Mesenchymal stem cell (in vitro differentiated cells and primary cell): ENCODE measurements around the gene CAPN3.

Experiments
- DNase-seq: peaks from one replicate; pipeline ENCODE4 v3.0.0-alpha.2; 2013
- H2AFZ ChIP-seq: one replicate; pipeline ENCODE4 v1.6.1; 2013; ENCODE audit warnings: low read depth, mild to moderate bottlenecking, control low read depth, inconsistent platforms, low read length, moderate library complexity
- H2AK5ac ChIP-seq: 2 replicates; pipeline ENCODE4 v1.6.1; 2013; ENCODE audit warnings: low read length, moderate library complexity, mild to moderate bottlenecking, inconsistent platforms; ENCODE audit not compliant: severe bottlenecking
- H2BK120ac ChIP-seq: one replicate; pipeline ENCODE4 v1.6.1; 2013; ENCODE audit warnings: low read depth, mild to moderate bottlenecking, inconsistent platforms, low read length, moderate library complexity
- H2BK12ac ChIP-seq, 2 experiments: one replicate each; pipeline ENCODE4 v1.6.1; 2013; ENCODE audit warnings: inconsistent platforms in 2 of 2, low read length in 2 of 2, mild to moderate bottlenecking in 2 of 2, moderate library complexity in 2 of 2, control low read depth in 1 of 2
- H2BK15ac ChIP-seq: one replicate; pipeline ENCODE4 v1.6.1; 2013; ENCODE audit warnings: mild to moderate bottlenecking, low read depth, inconsistent platforms; ENCODE audit not compliant: poor library complexity, severe bottlenecking
- H2BK5ac ChIP-seq: 2 replicates; pipeline ENCODE4 v1.6.1; 2013; ENCODE audit warnings: low read depth, mild to moderate bottlenecking, low read length, control low read depth, inconsistent platforms; ENCODE audit not compliant: poor library complexity, severe bottlenecking
- H3K14ac ChIP-seq, 2 experiments: one replicate each; pipeline ENCODE4 v1.6.1; 2013; ENCODE audit warnings: inconsistent platforms in 2 of 2, low read length in 2 of 2, control low read depth in 1 of 2, mild to moderate bottlenecking in 1 of 2, moderate library complexity in 1 of 2
- H3K18ac ChIP-seq, 2 experiments: one replicate each; pipeline ENCODE4 v1.6.1; 2013; ENCODE audit warnings: inconsistent platforms in 2 of 2, low read length in 2 of 2, control low read depth in 1 of 2, low read depth in 1 of 2, mild to moderate bottlenecking in 1 of 2
- H3K23ac ChIP-seq, 2 experiments: one replicate each; pipeline ENCODE4 v1.6.1; 2013; ENCODE audit warnings: inconsistent platforms in 2 of 2, low read length in 2 of 2, mild to moderate bottlenecking in 2 of 2, moderate library complexity in 2 of 2, control low read depth in 1 of 2
- H3K27ac ChIP-seq: 2 replicates; pipeline ENCODE4 v1.5.1; 2013; ENCODE audit warnings: mild to moderate bottlenecking, moderate library complexity, low read length, control low read depth, inconsistent platforms; ENCODE audit not compliant: poor library complexity, severe bottlenecking
- H3K27me3 ChIP-seq, 2 experiments: 2 replicates each; pipeline versions ENCODE4 v1.6.1 to v1.7.0; 2013; ENCODE audit warnings: low read length in 2 of 2, mild to moderate bottlenecking in 2 of 2, moderate library complexity in 2 of 2, control low read depth in 1 of 2, inconsistent platforms in 1 of 2; ENCODE audit not compliant: control insufficient read depth in 1 of 2, insufficient read depth in 1 of 2
- H3K36me3 ChIP-seq, 2 experiments: 2 replicates each; pipeline versions ENCODE4 v1.6.1 to v1.7.0; 2013; ENCODE audit warnings: low read length in 2 of 2, control low read depth in 1 of 2, inconsistent platforms in 1 of 2, low read depth in 1 of 2, mild to moderate bottlenecking in 1 of 2; ENCODE audit not compliant: insufficient read depth in 2 of 2, control insufficient read depth in 1 of 2
- H3K4ac ChIP-seq, 2 experiments: one replicate each; pipeline ENCODE4 v1.6.1; 2013; ENCODE audit warnings: inconsistent platforms in 2 of 2, low read length in 2 of 2, mild to moderate bottlenecking in 2 of 2, moderate library complexity in 2 of 2, control low read depth in 1 of 2, low read depth in 1 of 2
- H3K4me1 ChIP-seq: 2 replicates; pipeline ENCODE4 v1.6.1; 2013; ENCODE audit warnings: low read depth, low read length, control low read depth; ENCODE audit not compliant: control insufficient read depth, insufficient read depth
- H3K4me2 ChIP-seq: 2 replicates; pipeline ENCODE4 v1.6.1; 2013; ENCODE audit warnings: low read length, mild to moderate bottlenecking, inconsistent platforms; ENCODE audit not compliant: poor library complexity, severe bottlenecking
- H3K4me3 ChIP-seq, 2 experiments: 2 replicates each; pipeline versions ENCODE4 v1.5.1 to v1.7.0; 2013; ENCODE audit warnings: low read length in 2 of 2, mild to moderate bottlenecking in 2 of 2, control low read depth in 1 of 2, low read depth in 1 of 2; ENCODE audit not compliant: insufficient read depth in 1 of 2
- H3K79me1 ChIP-seq: replicated peaks from 2 replicates; pipeline ENCODE4 v1.6.1; 2013; ENCODE audit warnings: mild to moderate bottlenecking, control low read depth, low read length, inconsistent platforms; ENCODE audit not compliant: poor library complexity, severe bottlenecking
- H3K9ac ChIP-seq: 2 replicates; pipeline ENCODE4 v1.7.0; 2013; ENCODE audit warnings: mild to moderate bottlenecking, low read length, moderate library complexity
- H3K9me3 ChIP-seq: 2 replicates; pipeline ENCODE4 v1.7.0; 2013; ENCODE audit warnings: mild to moderate bottlenecking, low read length; ENCODE audit not compliant: control insufficient read depth
- H4K8ac ChIP-seq: one replicate; pipeline ENCODE4 v1.6.1; 2013; ENCODE audit warnings: inconsistent platforms, mild to moderate bottlenecking, low read length, moderate library complexity
- H4K91ac ChIP-seq: one replicate; pipeline ENCODE4 v1.6.1; 2013; ENCODE audit warnings: mild to moderate bottlenecking, low read length, inconsistent platforms
- WGBS: methylation state at CpG from one replicate; pipeline ENCODE4 v1.1.7; 2013; ENCODE audit warnings: mixed read lengths; 5-methylcytosine and 5-hydroxymethylcytosine counted together

The CAPN3 gene

DNA sequence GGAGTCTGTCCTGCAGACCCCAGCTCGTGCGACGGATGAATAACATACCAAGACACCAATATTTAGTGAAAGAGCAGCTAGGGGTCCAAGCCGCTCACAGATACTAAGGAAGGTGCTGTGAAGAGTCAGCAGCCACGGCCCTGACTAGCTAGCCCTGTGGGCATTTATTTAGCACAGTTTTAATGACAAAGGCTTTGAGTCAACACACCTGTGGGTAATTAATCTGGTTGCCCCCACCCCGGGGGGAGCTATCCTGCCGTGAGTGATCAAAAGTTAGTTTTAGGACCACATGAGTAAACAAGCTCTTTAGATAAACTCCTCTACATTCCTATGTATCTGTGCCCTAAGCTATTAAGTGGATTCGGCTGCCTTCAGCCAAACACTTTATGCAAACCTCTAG is 18.7 kb downstream of the CAPN3 start:
- Histone ChIP-seq H2BK5ac (no peak overlapping the region), H2AFZ (no peak overlapping the region), H4K91ac (no peak overlapping the region), H3K14ac (no peak overlapping the region), H3K4me3 (no peak overlapping the region), H3K9me3 (no peaks in the 10 kb centered on the region), H4K8ac (no peak overlapping the region), H2BK120ac (no peak overlapping the region), H3K27ac (no peak overlapping the region), H3K27me3 (no peaks in the 10 kb centered on the region), H2BK15ac (no peak overlapping the region), H3K4me2 (no peak overlapping the region), H3K4ac (no peak overlapping the region), H3K79me1 (no peaks in the 10 kb centered on the region), H3K4me1 (no peaks in the 10 kb centered on the region), H2BK12ac (no peak overlapping the region), H3K23ac (no peak overlapping the region), H2AK5ac (no peak overlapping the region), H3K9ac (no peak overlapping the region), H3K18ac (no peak overlapping the region), H3K36me3 (no peaks in the 10 kb centered on the region)
- WGBS: 91% methylated on average over 8 of the region's 8 CpGs
- no peak for DNase-seq

DNA sequence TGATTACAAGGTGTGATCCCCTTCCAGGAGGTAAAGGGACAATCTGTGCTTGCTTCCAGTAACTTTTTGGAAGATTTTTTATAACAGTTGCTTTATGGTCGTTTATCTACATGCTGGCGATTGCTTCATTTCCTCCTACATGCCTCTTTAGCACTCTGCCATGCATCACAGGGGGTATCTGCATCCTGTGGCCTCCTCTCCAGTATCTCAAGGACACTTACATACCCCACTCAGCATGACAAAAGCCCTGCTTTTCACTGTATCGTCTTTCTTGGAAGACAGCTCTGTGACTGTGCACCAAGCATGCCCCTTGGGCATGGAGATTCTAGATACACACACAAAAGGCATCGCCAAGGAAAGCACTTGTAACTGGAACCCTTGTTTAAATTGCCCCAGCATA is 25.3 kb downstream of the CAPN3 start:
- Histone ChIP-seq H3K4me3 (no peak overlapping the region), H2AFZ (no peak overlapping the region), H3K9ac (no peak overlapping the region), H3K9me3 (no peaks in the 10 kb centered on the region), H4K8ac (no peak overlapping the region), H2BK15ac (no peak overlapping the region), H4K91ac (no peak overlapping the region), H3K79me1 (no peaks in the 10 kb centered on the region), H2BK120ac (no peak overlapping the region), H3K27ac (no peak overlapping the region), H2BK5ac (no peak overlapping the region), H3K18ac (no peak overlapping the region), H3K4me1 (no peaks in the 10 kb centered on the region), H3K27me3 (no peaks in the 10 kb centered on the region), H2BK12ac (no peak overlapping the region), H3K4ac (peak overlapping the region in 1 of 2 experiments; percentile 63), H3K4me2 (no peak overlapping the region), H3K36me3 (peaks cover 0 to 29% of the 10 kb centered on the region in 2 experiments), H3K23ac (peak overlapping the region in 1 of 2 experiments; percentile 9), H3K14ac (no peak overlapping the region), H2AK5ac (no peak overlapping the region)
- WGBS: 41% methylated on average over 4 of the region's 4 CpGs
- no peak for DNase-seq

- Histone ChIP-seq H3K4me1 (no peaks in the 10 kb centered on the region), H3K79me1 (no peaks in the 10 kb centered on the region), H3K4me3 (no peak overlapping the region), H2BK5ac (no peak overlapping the region), H3K36me3 (peaks cover 0 to 29% of the 10 kb centered on the region in 2 experiments), H2BK120ac (no peak overlapping the region), H3K9ac (no peak overlapping the region), H4K91ac (no peak overlapping the region), H3K27ac (no peak overlapping the region), H2BK15ac (no peak overlapping the region), H3K27me3 (peaks cover 0 to 3% of the 10 kb centered on the region in 2 experiments), H3K23ac (no peak overlapping the region), H3K4me2 (no peak overlapping the region), H3K9me3 (no peaks in the 10 kb centered on the region), H2BK12ac (peak overlapping the region; percentile 44 to 84), H3K18ac (peak overlapping the region; percentile 75 to 90), H3K14ac (no peak overlapping the region), H4K8ac (peak overlapping the region; percentile 93), H3K4ac (peak overlapping the region; percentile 29 to 81), H2AFZ (peak overlapping the region; percentile 49), H2AK5ac (no peak overlapping the region)
- WGBS: 32% methylated on average over 5 of the region's 5 CpGs
- DNase-seq: peak; percentile 58
These were observed 26.1 kb downstream of the CAPN3 start for GRCh38 chr15:42385206-42385979.

DNA sequence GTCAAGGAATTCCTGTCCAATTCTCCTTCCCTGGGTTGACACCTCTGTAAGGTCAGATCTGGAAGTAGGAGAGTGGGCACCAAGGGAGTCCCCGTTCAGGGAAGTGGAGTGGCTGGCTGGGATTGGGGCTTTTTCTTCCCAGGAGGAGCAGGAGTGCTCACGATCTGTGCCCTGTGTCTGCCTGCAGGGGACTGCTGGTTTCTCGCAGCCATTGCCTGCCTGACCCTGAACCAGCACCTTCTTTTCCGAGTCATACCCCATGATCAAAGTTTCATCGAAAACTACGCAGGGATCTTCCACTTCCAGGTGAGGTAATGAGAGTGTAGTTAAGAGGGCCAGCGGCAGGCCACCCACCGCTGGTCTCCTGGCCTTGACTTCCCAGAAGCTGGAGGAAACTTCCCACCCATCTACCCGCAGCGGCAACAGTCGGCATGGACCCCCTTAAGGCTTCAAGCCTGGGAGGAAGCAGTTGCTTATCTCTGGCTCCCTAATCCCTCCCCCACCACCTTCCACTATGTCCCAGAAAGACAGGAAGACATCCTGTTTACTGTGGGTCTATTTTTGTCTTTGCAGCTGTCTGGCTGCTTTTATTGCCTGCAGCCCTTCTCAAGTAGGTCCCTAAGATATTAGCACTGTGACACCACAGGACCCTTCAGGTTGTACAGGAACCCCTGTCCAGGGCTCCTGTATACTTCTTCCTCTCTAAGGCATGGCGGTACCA is 26.8 kb downstream of the CAPN3 start:
- Histone ChIP-seq H3K27me3 (peaks cover 0 to 3% of the 10 kb centered on the region in 2 experiments), H3K23ac (peak overlapping the region in 1 of 2 experiments; percentile 14), H2AK5ac (no peak overlapping the region), H2BK120ac (peak overlapping the region; percentile 80), H3K79me1 (no peaks in the 10 kb centered on the region), H2BK12ac (peak overlapping the region; percentile 80 to 84), H4K91ac (peak overlapping the region; percentile 71), H3K4me3 (no peak overlapping the region), H3K27ac (no peak overlapping the region), H4K8ac (peak overlapping the region; percentile 93), H3K4me1 (no peaks in the 10 kb centered on the region), H3K14ac (peak overlapping the region in 1 of 2 experiments; percentile 78), H3K36me3 (peaks cover 0 to 29% of the 10 kb centered on the region in 2 experiments), H3K4ac (peak overlapping the region; percentile 57 to 81), H3K9me3 (no peaks in the 10 kb centered on the region), H3K9ac (no peak overlapping the region), H3K18ac (peak overlapping the region; percentile 75 to 90), H2AFZ (peak overlapping the region; percentile 49), H2BK5ac (no peak overlapping the region), H3K4me2 (no peak overlapping the region), H2BK15ac (peak overlapping the region; percentile 71)
- WGBS: 58% methylated on average over 11 of the region's 12 CpGs
- peak; percentile 44 for DNase-seq
